IPS-18c (cell line): ENCODE measurements around the gene DEF6.

Experiments
- H3K4me3 ChIP-seq: 2 replicates; pipeline ENCODE4 v1.7.0; 2013; ENCODE audit warnings: low read depth, mild to moderate bottlenecking, low read length, moderate library complexity; ENCODE audit not compliant: insufficient read depth
- H3K9me3 ChIP-seq: one replicate; pipeline ENCODE4 v1.6.1; 2013; ENCODE audit warnings: mild to moderate bottlenecking, low read length, moderate library complexity; ENCODE audit not compliant: control insufficient read depth, insufficient read depth

The DEF6 gene

GRCh38 chr6:35358086-35358485 lies 60.5 kb downstream of the DEF6 start:
- no peak overlapping the region for H3K4me3 ChIP-seq
- H3K9me3 ChIP-seq = no peaks in the 10 kb centered on the region

DNA sequence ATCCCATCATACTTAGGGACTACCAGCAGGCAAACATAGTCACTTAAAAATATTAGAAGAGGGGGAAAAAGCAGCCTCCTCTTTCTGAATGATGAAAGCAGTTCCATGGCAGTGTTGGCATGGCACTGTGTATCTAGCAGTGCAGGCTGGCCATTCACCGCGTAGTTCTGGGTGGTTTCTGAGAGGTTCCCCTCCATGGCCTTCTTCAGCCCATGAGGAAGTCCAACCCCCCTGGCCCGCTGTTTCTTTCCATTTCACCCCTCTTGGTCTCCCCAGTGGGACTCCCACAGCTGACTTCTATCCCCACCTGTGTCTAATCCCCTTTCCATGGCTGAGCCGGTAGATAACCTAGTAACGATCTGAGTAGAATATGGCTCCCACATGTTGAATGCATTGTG lies 61.7 kb downstream of the DEF6 start:
- Histone ChIP-seq H3K4me3 (no peak overlapping the region), H3K9me3 (no peaks in the 10 kb centered on the region)

DNA sequence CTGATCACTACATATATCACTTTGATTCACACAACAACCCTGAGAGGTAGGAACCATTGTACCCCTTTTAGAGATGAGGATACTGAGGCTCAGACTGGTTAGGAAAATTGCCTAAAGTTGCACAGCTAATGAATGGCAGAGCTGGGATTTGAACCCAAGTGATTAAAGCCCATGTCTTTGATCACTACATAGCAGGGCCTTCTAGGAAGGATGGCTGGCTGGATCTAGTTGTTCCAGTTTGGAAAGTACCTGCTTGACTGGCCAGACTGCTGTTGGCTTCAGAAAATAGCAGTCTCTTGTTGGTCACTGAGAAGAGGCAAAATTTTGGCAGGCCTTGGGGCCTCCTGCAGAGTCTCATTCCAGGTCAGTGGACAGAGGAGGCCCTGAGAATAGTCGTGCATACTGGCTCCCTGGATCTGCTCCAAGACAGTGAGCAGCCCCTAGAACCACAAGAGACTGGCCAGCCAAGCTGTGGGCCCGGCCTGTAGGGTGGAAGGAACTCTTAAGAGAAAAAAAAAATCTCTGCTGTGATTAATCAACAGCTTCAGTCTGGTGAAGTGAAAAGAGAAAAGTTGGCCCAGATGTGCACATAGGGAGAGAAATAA lies 62.2 kb downstream of the DEF6 start:
- no peaks in the 10 kb centered on the region for H3K9me3 ChIP-seq
- H3K4me3 ChIP-seq = no peak overlapping the region; the same call in 1 of the 2 replicates

GRCh38 chr6:35360349-35361138 lies 62.9 kb downstream of the DEF6 start:
- no peaks in the 10 kb centered on the region for H3K9me3 ChIP-seq
- H3K4me3 ChIP-seq = no peak overlapping the region

GRCh38 chr6:35362200-35362599 lies 64.6 kb downstream of the DEF6 start:
- H3K4me3 ChIP-seq = no peak overlapping the region
- H3K9me3 ChIP-seq = no peaks in the 10 kb centered on the region

GRCh38 chr6:35363293-35363750 lies 65.7 kb downstream of the DEF6 start:
- no peak overlapping the region for H3K4me3 ChIP-seq
- H3K9me3 ChIP-seq = no peaks in the 10 kb centered on the region

DNA sequence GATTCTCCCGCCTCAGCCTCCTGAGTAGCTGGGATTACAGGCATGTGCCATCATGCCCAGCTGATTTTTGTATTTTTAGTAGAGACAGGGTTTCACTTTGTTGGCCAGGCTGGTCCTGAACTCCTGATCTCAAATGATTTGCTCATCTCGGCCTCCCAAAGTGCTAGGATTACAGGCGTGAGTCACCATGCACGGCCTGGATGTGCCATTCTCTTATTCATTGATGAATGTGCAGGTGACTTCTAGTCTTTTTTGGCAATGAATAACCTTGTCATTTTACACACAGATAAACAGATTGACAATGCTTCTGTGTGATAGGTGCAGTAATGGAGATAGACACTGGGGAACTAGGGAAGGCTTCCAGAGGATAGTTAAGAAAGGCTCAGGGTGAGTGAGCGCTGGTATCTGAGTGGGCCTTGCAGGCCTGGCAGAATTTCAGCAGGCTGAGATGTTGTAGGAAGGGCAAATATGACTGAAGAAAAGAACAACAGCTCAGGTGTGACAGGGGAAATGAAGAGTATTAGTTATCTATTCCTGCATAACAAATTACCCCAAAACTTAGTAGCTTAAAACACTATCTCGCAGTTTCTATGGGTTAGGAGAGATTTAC lies 68.1 kb downstream of the DEF6 start:
- no peaks in the 10 kb centered on the region for H3K9me3 ChIP-seq
- no peak overlapping the region for H3K4me3 ChIP-seq

DNA sequence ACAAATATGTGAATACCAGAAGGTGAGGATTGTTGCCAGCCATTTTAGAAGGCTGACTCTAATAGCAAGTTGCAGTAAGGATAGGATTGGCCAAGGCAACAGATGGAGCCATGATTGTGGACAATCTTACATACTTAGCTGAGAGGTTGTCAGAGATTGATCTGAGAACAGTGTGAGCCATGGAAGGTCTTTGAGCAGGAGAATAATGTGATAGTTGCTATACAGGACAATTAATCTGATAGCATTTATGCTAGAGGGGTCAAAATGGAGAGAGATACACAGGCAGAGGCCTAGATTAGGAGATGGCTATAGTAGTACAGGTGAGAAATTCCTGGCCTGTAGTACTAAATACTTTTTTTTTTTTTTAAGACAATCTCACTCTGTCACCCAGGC lies 68.6 kb downstream of the DEF6 start:
- no peaks in the 10 kb centered on the region for H3K9me3 ChIP-seq
- no peak overlapping the region for H3K4me3 ChIP-seq

- no peak overlapping the region for H3K4me3 ChIP-seq
- H3K9me3 ChIP-seq = no peaks in the 10 kb centered on the region
Measured at GRCh38 chr6:35367646-35368037, 70.0 kb downstream of the DEF6 start.

GRCh38 chr6:35368038-35368887 lies 70.6 kb downstream of the DEF6 start:
- no peak overlapping the region for H3K4me3 ChIP-seq
- H3K9me3 ChIP-seq = no peaks in the 10 kb centered on the region

- no peaks in the 10 kb centered on the region for H3K9me3 ChIP-seq
- no peak overlapping the region for H3K4me3 ChIP-seq
Measured at GRCh38 chr6:35370124-35370741, 72.6 kb downstream of the DEF6 start.

DNA sequence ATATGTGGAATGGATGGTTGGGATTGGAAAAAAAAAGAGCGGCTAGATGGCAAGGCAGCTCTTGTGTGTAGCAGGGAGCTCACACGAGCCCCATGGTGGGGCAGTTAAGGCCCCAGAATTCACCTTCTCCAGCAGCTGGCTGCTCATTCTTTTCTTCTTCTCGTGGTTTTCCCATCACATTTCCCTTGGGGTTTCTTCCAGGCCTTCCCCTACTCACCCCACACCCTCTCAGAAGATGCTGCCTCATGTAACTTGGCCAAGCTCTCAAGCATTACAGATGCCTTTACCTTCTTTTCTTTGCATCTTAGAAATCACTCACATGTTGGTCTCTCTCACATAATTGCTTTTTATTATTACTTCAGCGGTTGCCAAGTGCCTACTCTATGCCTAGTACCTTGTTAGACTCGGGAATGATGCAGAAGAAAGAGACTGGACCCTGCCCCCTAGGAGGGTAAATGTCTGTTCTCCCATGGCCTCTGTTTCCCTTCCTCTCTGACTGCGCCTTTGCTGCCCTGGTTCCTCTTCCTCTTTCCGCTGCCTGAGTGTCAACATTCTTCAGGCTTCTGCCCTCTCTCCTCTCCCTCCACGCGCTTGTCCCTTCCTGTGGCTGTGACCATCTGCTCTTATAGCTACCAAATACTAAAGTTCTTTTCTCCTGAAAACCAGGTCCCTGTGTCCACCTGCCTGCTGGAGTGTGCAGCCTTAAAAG lies 73.3 kb downstream of the DEF6 start:
- H3K9me3 ChIP-seq = no peaks in the 10 kb centered on the region
- H3K4me3 ChIP-seq = no peak overlapping the region
